ENCODE measurements around the gene CDC42SE1. TPM values are rescaled to one million over a fixed set of nuclear protein-coding genes. Genes with fewer than 3 reads are reported as not detected.

Gene CDC42SE1
- total and polyA plus RNA-seq, 9 of the 15 experiments (the other 6 are each of a cell fraction or from before 2014, with no cell fraction given), result 78.1 to 189 (median 114) TPM

GRCh38 chr1:151060007-151060656 lies 710 bp upstream of the CDC42SE1 start, which contains the start of gene MLLT11 (continued):
- TF ChIP-seq TAF1 (IDR thresholded peaks at IDR 0.05; ENCODE audit: control insufficient read depth, extremely low read depth, insufficient read depth, low read length, severe bottlenecking) (peak; percentile 89), FOXJ3 (CRISPR knock-in tag; IDR thresholded peaks at IDR 0.05) (no peak), ZNF274 (IDR thresholded peaks at IDR 0.05; ENCODE audit: borderline replicate concordance, low read depth, low read length) (no peak), ZNF316 (IDR thresholded peaks at IDR 0.05) (peak; percentile 61), RBM39 (optimal IDR thresholded peaks at IDR 0.05; ENCODE audit: low read depth, low read length) (no peak), KLF10 (CRISPR knock-in tag; IDR thresholded peaks at IDR 0.05) (no peak), ZNF780A (CRISPR knock-in tag; IDR thresholded peaks at IDR 0.05) (no peak), YY1 (IDR thresholded peaks at IDR 0.05; ENCODE audit: borderline replicate concordance in 1 of 3, control insufficient read depth in 1 of 3, extremely low read depth in 1 of 3, insufficient read depth in 3 of 3, insufficient read length in 1 of 3, insufficient replicate concordance in 2 of 3, low read depth in 1 of 3, low read length in 2 of 3) (peak in 1 of 3 experiments; percentile 77), UBTF (IDR thresholded peaks at IDR 0.05; ENCODE audit: borderline replicate concordance in 1 of 2, low read depth in 2 of 2, low read length in 2 of 2) (peak in 1 of 2 experiments; percentile 49; a peak in 1 of 4 replicates), MYC (IDR thresholded peaks at IDR 0.05; ENCODE audit: low read depth, low read length) (no peak), MYC (CRISPR knock-in tag; IDR thresholded peaks at IDR 0.05; ENCODE audit: borderline replicate concordance, low read depth) (no peak), ZNF212 (CRISPR knock-in tag; IDR thresholded peaks at IDR 0.05) (no peak)
- TF ChIP-seq, protein P1, sequence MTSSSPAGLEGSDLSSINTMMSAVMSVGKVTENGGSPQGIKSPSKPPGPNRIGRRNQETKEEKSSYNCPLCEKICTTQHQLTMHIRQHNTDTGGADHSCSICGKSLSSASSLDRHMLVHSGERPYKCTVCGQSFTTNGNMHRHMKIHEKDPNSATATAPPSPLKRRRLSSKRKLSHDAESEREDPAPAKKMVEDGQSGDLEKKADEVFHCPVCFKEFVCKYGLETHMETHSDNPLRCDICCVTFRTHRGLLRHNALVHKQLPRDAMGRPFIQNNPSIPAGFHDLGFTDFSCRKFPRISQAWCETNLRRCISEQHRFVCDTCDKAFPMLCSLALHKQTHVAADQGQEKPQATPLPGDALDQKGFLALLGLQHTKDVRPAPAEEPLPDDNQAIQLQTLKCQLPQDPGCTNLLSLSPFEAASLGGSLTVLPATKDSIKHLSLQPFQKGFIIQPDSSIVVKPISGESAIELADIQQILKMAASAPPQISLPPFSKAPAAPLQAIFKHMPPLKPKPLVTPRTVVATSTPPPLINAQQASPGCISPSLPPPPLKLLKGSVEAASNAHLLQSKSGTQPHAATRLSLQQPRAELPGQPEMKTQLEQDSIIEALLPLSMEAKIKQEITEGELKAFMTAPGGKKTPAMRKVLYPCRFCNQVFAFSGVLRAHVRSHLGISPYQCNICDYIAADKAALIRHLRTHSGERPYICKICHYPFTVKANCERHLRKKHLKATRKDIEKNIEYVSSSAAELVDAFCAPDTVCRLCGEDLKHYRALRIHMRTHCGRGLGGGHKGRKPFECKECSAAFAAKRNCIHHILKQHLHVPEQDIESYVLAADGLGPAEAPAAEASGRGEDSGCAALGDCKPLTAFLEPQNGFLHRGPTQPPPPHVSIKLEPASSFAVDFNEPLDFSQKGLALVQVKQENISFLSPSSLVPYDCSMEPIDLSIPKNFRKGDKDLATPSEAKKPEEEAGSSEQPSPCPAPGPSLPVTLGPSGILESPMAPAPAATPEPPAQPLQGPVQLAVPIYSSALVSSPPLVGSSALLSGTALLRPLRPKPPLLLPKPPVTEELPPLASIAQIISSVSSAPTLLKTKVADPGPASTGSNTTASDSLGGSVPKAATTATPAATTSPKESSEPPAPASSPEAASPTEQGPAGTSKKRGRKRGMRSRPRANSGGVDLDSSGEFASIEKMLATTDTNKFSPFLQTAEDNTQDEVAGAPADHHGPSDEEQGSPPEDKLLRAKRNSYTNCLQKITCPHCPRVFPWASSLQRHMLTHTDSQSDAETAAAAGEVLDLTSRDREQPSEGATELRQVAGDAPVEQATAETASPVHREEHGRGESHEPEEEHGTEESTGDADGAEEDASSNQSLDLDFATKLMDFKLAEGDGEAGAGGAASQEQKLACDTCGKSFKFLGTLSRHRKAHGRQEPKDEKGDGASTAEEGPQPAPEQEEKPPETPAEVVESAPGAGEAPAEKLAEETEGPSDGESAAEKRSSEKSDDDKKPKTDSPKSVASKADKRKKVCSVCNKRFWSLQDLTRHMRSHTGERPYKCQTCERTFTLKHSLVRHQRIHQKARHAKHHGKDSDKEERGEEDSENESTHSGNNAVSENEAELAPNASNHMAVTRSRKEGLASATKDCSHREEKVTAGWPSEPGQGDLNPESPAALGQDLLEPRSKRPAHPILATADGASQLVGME (CRISPR knock-in tag; IDR thresholded peaks at IDR 0.05), result no peak
- TF ChIP-seq, protein P2, sequence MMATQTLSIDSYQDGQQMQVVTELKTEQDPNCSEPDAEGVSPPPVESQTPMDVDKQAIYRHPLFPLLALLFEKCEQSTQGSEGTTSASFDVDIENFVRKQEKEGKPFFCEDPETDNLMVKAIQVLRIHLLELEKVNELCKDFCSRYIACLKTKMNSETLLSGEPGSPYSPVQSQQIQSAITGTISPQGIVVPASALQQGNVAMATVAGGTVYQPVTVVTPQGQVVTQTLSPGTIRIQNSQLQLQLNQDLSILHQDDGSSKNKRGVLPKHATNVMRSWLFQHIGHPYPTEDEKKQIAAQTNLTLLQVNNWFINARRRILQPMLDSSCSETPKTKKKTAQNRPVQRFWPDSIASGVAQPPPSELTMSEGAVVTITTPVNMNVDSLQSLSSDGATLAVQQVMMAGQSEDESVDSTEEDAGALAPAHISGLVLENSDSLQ (IDR thresholded peaks at IDR 0.05), result peak; percentile 47
- TF ChIP-seq, protein P3, sequence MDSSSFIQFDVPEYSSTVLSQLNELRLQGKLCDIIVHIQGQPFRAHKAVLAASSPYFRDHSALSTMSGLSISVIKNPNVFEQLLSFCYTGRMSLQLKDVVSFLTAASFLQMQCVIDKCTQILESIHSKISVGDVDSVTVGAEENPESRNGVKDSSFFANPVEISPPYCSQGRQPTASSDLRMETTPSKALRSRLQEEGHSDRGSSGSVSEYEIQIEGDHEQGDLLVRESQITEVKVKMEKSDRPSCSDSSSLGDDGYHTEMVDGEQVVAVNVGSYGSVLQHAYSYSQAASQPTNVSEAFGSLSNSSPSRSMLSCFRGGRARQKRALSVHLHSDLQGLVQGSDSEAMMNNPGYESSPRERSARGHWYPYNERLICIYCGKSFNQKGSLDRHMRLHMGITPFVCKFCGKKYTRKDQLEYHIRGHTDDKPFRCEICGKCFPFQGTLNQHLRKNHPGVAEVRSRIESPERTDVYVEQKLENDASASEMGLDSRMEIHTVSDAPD (CRISPR knock-in tag; IDR thresholded peaks at IDR 0.05), result no peak

Data from K562 (cell line).